Neuron (in vitro differentiated cells): ENCODE data around the gene NLRC4.
"Not testable (repeated sequence)": the region's sequence is repeated elsewhere in the genome, so short reads cannot be mapped to it uniquely, and the experiment has no call there.

ENCODE experiments used
- H2AFZ ChIP-seq: one replicate; pipeline ENCODE4 v1.6.1; 2013; ENCODE audit warnings: low read depth, mild to moderate bottlenecking, inconsistent platforms, low read length, moderate library complexity
- H3K27me3 ChIP-seq: one replicate; pipeline ENCODE4 v1.6.1; 2013; ENCODE audit warnings: low read length; ENCODE audit not compliant: insufficient read depth
- H3K36me3 ChIP-seq: one replicate; pipeline ENCODE4 v1.6.1; 2013; ENCODE audit warnings: low read length; ENCODE audit not compliant: insufficient read depth
- H3K4me1 ChIP-seq: one replicate; pipeline ENCODE4 v1.6.1; 2013; ENCODE audit warnings: low read length; ENCODE audit not compliant: insufficient read depth
- H3K4me3 ChIP-seq: 2 replicates; pipeline ENCODE4 v1.5.1; 2013; ENCODE audit warnings: mild to moderate bottlenecking, low read length, moderate library complexity
- H3K9me3 ChIP-seq: one replicate; pipeline ENCODE4 v1.6.1; 2013; ENCODE audit warnings: low read length

The NLRC4 gene

GRCh38 chr2:32264422-32265105 is at the start of gene NLRC4:
Gene NLRC4, minus strand, starts transcription at chr2:32264886. Its CDS starts 8,111 bp downstream, at chr2:32256775.
- Histone ChIP-seq H3K4me1 (no peaks in the 10 kb centered on the region), H3K27me3 (no peaks in the 10 kb centered on the region), H3K36me3 (no peaks in the 10 kb centered on the region), H3K4me3 (no peak within 1 kb of the TSS), H3K9me3 (no peaks in the 10 kb centered on the region), H2AFZ (no peak within 1 kb of the TSS)

- H3K27me3 ChIP-seq = no peaks in the 10 kb centered on the region
- no peak overlapping the region for H3K4me3 ChIP-seq
- H2AFZ ChIP-seq = no peak overlapping the region
- H3K36me3 ChIP-seq = peaks cover 31% of the 10 kb centered on the region
- no peaks in the 10 kb centered on the region for H3K9me3 ChIP-seq
- no peaks in the 10 kb centered on the region for H3K4me1 ChIP-seq
Observed at GRCh38 chr2:32310577-32310976, 45.9 kb upstream of the NLRC4 start.

- not testable (repeated sequence) for H3K27me3 ChIP-seq, H3K4me3 ChIP-seq, H2AFZ ChIP-seq, H3K4me1 ChIP-seq
- Histone ChIP-seq H3K36me3 (peaks cover 32% of the 10 kb centered on the region), H3K9me3 (peaks cover 10% of the 10 kb centered on the region)
Observed at GRCh38 chr2:32293966-32294562, 29.4 kb upstream of the NLRC4 start.

- not testable (repeated sequence) for H3K27me3 ChIP-seq, H3K4me3 ChIP-seq, H3K4me1 ChIP-seq, H2AFZ ChIP-seq
- Histone ChIP-seq H3K9me3 (peaks cover 10% of the 10 kb centered on the region), H3K36me3 (peaks cover 32% of the 10 kb centered on the region)
Observed at GRCh38 chr2:32293493-32293892, 28.8 kb upstream of the NLRC4 start.

GRCh38 chr2:32291746-32292145 is 27.1 kb upstream of the NLRC4 start:
- Histone ChIP-seq H3K9me3 (peaks cover 10% of the 10 kb centered on the region), H2AFZ (no peak overlapping the region), H3K27me3 (no peaks in the 10 kb centered on the region), H3K36me3 (peaks cover 27% of the 10 kb centered on the region), H3K4me1 (no peaks in the 10 kb centered on the region), H3K4me3 (no peak overlapping the region)

GRCh38 chr2:32290000-32290339 is 25.3 kb upstream of the NLRC4 start:
- H3K4me3 ChIP-seq = no peak overlapping the region
- no peaks in the 10 kb centered on the region for H3K27me3 ChIP-seq
- peaks cover 22% of the 10 kb centered on the region for H3K36me3 ChIP-seq
- peaks cover 4% of the 10 kb centered on the region for H3K9me3 ChIP-seq
- H2AFZ ChIP-seq = no peak overlapping the region
- H3K4me1 ChIP-seq = no peaks in the 10 kb centered on the region

GRCh38 chr2:32289165-32289999 is 24.7 kb upstream of the NLRC4 start:
- H3K4me3 ChIP-seq = no peak overlapping the region
- no peaks in the 10 kb centered on the region for H3K4me1 ChIP-seq
- peaks cover 3% of the 10 kb centered on the region for H3K9me3 ChIP-seq
- H3K36me3 ChIP-seq = peaks cover 24% of the 10 kb centered on the region
- no peak overlapping the region for H2AFZ ChIP-seq
- H3K27me3 ChIP-seq = no peaks in the 10 kb centered on the region

GRCh38 chr2:32284321-32284720 is 19.6 kb upstream of the NLRC4 start:
- H3K4me3 ChIP-seq = no peak overlapping the region
- no peaks in the 10 kb centered on the region for H3K9me3 ChIP-seq
- no peaks in the 10 kb centered on the region for H3K4me1 ChIP-seq
- H3K27me3 ChIP-seq = no peaks in the 10 kb centered on the region
- H2AFZ ChIP-seq = no peak overlapping the region
- H3K36me3 ChIP-seq = peaks cover 22% of the 10 kb centered on the region

- H3K4me3 ChIP-seq = peak overlapping the region; percentile 87
- H2AFZ ChIP-seq = peak overlapping the region; percentile 91
- H3K9me3 ChIP-seq = no peaks in the 10 kb centered on the region
- peaks cover 12% of the 10 kb centered on the region for H3K4me1 ChIP-seq
- H3K27me3 ChIP-seq = no peaks in the 10 kb centered on the region
- peaks cover 16% of the 10 kb centered on the region for H3K36me3 ChIP-seq
Observed at GRCh38 chr2:32278478-32278853, 13.8 kb upstream of the NLRC4 start.

- H3K4me3 ChIP-seq = peak within 1 kb of the TSS; percentile 87
- peaks cover 12% of the 10 kb centered on the region for H3K4me1 ChIP-seq
- H3K36me3 ChIP-seq = peaks cover 14% of the 10 kb centered on the region
- peak within 1 kb of the TSS; percentile 91 for H2AFZ ChIP-seq
- H3K9me3 ChIP-seq = no peaks in the 10 kb centered on the region
- no peaks in the 10 kb centered on the region for H3K27me3 ChIP-seq
Observed at GRCh38 chr2:32277674-32278477, 13.2 kb upstream of the NLRC4 start, which contains the start of gene YIPF4. Gene YIPF4, plus strand, starts transcription at chr2:32277904. Its CDS starts 252 bp downstream, at chr2:32278156.

- Histone ChIP-seq H3K27me3 (no peaks in the 10 kb centered on the region), H3K4me3 (peak overlapping the region; percentile 87), H2AFZ (peak overlapping the region; percentile 91), H3K36me3 (peaks cover 11% of the 10 kb centered on the region), H3K4me1 (peaks cover 12% of the 10 kb centered on the region), H3K9me3 (no peaks in the 10 kb centered on the region)
Observed at GRCh38 chr2:32277363-32277673, 12.6 kb upstream of the NLRC4 start.

GRCh38 chr2:32275790-32276189 is 11.1 kb upstream of the NLRC4 start:
- not testable (repeated sequence) for H3K9me3 ChIP-seq, H3K27me3 ChIP-seq, H3K36me3 ChIP-seq, H2AFZ ChIP-seq, H3K4me3 ChIP-seq
- H3K4me1 ChIP-seq = peaks cover 12% of the 10 kb centered on the region

GRCh38 chr2:32274289-32274688 is 9.6 kb upstream of the NLRC4 start:
- H3K4me3 ChIP-seq = no peak overlapping the region
- no peaks in the 10 kb centered on the region for H3K36me3 ChIP-seq
- no peaks in the 10 kb centered on the region for H3K27me3 ChIP-seq
- H3K4me1 ChIP-seq = peaks cover 12% of the 10 kb centered on the region
- H2AFZ ChIP-seq = no peak overlapping the region
- no peaks in the 10 kb centered on the region for H3K9me3 ChIP-seq
